Right lobe of liver (tissue), 4 donors: ENCODE results near the gene PCSK6.

Experiments
- CTCF ChIP-seq, 4 donors: fragments of 200-600 bp in 3 of 4; fragments of 450-650 bp in 1 of 4; IDR thresholded peaks; one replicate each; pipeline versions ENCODE4 v1.5.1 to v1.8.0; 2016 to 2022; ENCODE audit warnings: antibody characterized with exemption in 4 of 4, mild to moderate bottlenecking in 2 of 4
- POLR2A ChIP-seq: fragments of 450-650 bp; IDR thresholded peaks from one replicate; pipeline ENCODE4 v1.6.1; 2017; ENCODE audit warnings: antibody characterized with exemption, mild to moderate bottlenecking
- donor health status: DM: no; HTN: no; CAD: no.
- donor health status: DM: no; HTN: no; CAD: no.
- donor health status: DM: no; HTN: yes; CAD: no.

- TF ChIP-seq CTCF (IDR thresholded peaks at IDR 0.05) (no peak), POLR2A (no peak)
These were observed 165.5 kb downstream of the PCSK6 start for GRCh38 chr15:101323793-101324523.
